ENCODE results near the gene DYRK1A. TPM values are rescaled to one million over a fixed set of nuclear protein-coding genes. Genes with fewer than 3 reads are reported as not detected.

DYRK1A gene
- total RNA-seq, 1 experiment from 2014 or later: 48.7 TPM

DNA sequence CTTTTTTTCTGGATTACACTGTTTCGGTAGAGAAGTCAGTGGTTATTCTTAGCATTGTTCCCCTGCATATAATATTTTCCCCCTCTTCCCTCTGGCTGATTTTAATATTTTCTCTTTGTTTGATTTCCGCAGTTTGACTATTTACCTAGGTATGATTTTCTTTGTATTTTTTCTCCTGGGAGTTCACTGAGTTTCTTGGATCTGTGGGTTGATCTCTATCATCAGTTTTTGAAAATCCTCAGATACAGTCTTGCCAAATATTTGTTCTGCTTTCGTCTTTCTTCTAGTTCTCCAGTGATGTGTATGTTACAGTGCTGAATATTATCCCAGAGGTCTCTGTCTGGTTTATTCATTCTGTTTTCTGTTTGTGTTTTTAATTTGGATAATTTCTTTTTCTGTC is 136.4 kb downstream of the DYRK1A start:
- no peak overlapping the region for H3K4me3 ChIP-seq (ENCODE audit: low read length)
- intact Hi-C loops (cut with micrococcal nuclease): no loop called here
- H3K9me3 ChIP-seq (ENCODE audit: low read length): no peaks in the 10 kb centered on the region
- CTCF ChIA-PET: no interaction called here
- H4K20me1 ChIP-seq (ENCODE audit: low read length): no peaks in the 10 kb centered on the region
- H3K9me2 ChIP-seq (replicated peaks; ENCODE audit: low read length): no peaks in the 10 kb centered on the region
- no peak overlapping the region for H3K4me2 ChIP-seq (ENCODE audit: low read length)
- H3K27me3 ChIP-seq (ENCODE audit: low read length): no peaks in the 10 kb centered on the region
- H3F3A ChIP-seq (ENCODE audit: low read length, unreplicated experiment): no peaks in the 10 kb centered on the region
- H3K36me3 ChIP-seq (ENCODE audit: low read depth, low read length): peaks cover 45% of the 10 kb centered on the region
- no peak overlapping the region for H3K9ac ChIP-seq (ENCODE audit: low read length)
- ATAC-seq: no peak
- no peak overlapping the region for H2AFZ ChIP-seq (ENCODE audit: low read length)
- no peak overlapping the region for H3K27ac ChIP-seq (ENCODE audit: low read length)
- POLR2A ChIA-PET (ENCODE audit: unreplicated experiment): no interaction called here
- no TSS peak for BruUV-seq (replicated peaks)
- H3K79me2 ChIP-seq (ENCODE audit: low read length): peaks cover 16% of the 10 kb centered on the region
- peaks cover 4% of the 10 kb centered on the region; the same call in 1 of the 2 replicates for H3K4me1 ChIP-seq (ENCODE audit: insufficient read depth, low read length)
- TF ChIP-seq EZH2phosphoT487 (IDR thresholded peaks at IDR 0.05; ENCODE audit: borderline replicate concordance, low read length) (no peak), EZH2 (IDR thresholded peaks at IDR 0.05; ENCODE audit: low read length, unreplicated experiment) (no peak)
- TF ChIP-seq, protein P1, sequence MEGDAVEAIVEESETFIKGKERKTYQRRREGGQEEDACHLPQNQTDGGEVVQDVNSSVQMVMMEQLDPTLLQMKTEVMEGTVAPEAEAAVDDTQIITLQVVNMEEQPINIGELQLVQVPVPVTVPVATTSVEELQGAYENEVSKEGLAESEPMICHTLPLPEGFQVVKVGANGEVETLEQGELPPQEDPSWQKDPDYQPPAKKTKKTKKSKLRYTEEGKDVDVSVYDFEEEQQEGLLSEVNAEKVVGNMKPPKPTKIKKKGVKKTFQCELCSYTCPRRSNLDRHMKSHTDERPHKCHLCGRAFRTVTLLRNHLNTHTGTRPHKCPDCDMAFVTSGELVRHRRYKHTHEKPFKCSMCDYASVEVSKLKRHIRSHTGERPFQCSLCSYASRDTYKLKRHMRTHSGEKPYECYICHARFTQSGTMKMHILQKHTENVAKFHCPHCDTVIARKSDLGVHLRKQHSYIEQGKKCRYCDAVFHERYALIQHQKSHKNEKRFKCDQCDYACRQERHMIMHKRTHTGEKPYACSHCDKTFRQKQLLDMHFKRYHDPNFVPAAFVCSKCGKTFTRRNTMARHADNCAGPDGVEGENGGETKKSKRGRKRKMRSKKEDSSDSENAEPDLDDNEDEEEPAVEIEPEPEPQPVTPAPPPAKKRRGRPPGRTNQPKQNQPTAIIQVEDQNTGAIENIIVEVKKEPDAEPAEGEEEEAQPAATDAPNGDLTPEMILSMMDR (conservative IDR thresholded peaks at IDR 0.05; ENCODE audit: low read depth, low read length): no peak
- DNase-seq: no peak

DNA sequence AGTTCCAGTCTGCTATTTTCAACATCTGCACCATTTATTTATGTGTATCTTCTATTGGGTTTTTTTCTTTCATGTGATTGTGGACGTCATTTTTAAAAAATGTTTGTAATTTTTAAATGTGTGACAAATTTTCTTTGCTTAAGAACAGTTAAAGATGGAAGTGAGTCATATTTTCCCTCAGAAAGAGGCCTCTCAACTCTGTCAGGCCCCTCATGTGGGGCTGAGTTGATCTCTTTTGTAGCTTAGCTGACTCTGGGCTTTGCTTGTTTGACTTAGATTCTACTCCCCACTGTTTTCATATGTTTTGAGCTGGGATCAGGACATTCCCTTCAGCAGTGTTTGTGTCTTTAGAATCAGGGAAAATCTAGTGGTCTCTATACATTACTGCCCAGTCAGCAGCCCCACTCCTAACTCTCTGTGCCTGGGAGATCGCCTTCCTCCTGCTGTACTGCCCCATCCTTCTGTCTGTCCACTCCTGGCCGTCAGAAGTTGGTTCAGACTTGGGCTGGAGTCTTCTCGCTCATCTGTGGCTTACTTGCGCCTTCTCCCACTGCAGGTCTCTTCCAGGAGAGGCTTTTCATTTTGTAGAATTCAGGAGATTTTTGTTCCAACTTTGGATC is 137.4 kb downstream of the DYRK1A start:
- Histone ChIP-seq H4K20me1 (ENCODE audit: low read length) (no peaks in the 10 kb centered on the region), H3K27me3 (ENCODE audit: low read length) (no peaks in the 10 kb centered on the region), H3K4me2 (ENCODE audit: low read length) (no peak overlapping the region), H3K9me3 (ENCODE audit: low read length) (no peaks in the 10 kb centered on the region), H3K79me2 (ENCODE audit: low read length) (peaks cover 16% of the 10 kb centered on the region), H3K4me3 (ENCODE audit: low read length) (no peak overlapping the region), H3K9ac (ENCODE audit: low read length) (no peak overlapping the region), H3K27ac (ENCODE audit: low read length) (peak overlapping the region; percentile 11), H2AFZ (ENCODE audit: low read length) (no peak overlapping the region), H3K9me2 (replicated peaks; ENCODE audit: low read length) (no peaks in the 10 kb centered on the region), H3K36me3 (ENCODE audit: low read depth, low read length) (peaks cover 46% of the 10 kb centered on the region), H3F3A (ENCODE audit: low read length, unreplicated experiment) (no peaks in the 10 kb centered on the region), H3K4me1 (ENCODE audit: insufficient read depth, low read length) (peaks cover 4% of the 10 kb centered on the region; the same call in 1 of the 2 replicates)
- ChIA-PET CTCF (no interaction called here), POLR2A (ENCODE audit: unreplicated experiment) (no interaction called here)
- intact Hi-C loops (cut with micrococcal nuclease): no loop called here
- TF ChIP-seq, protein P1 (conservative IDR thresholded peaks at IDR 0.05; ENCODE audit: low read depth, low read length): no peak
- TF ChIP-seq EZH2 (IDR thresholded peaks at IDR 0.05; ENCODE audit: low read length, unreplicated experiment): no peak
- no peak for TF ChIP-seq EZH2phosphoT487 (IDR thresholded peaks at IDR 0.05; ENCODE audit: borderline replicate concordance, low read length)
- no TSS peak for BruUV-seq (replicated peaks)
- peak; percentile 53 for DNase-seq
- ATAC-seq: peak; percentile 76

- H3K79me2 ChIP-seq (ENCODE audit: low read length): peaks cover 16% of the 10 kb centered on the region
- BruUV-seq (replicated peaks): no TSS peak
- intact Hi-C loops (cut with micrococcal nuclease): no loop called here
- no peaks in the 10 kb centered on the region for H3K27me3 ChIP-seq (ENCODE audit: low read length)
- no peaks in the 10 kb centered on the region for H4K20me1 ChIP-seq (ENCODE audit: low read length)
- H3K9me3 ChIP-seq (ENCODE audit: low read length): no peaks in the 10 kb centered on the region
- H3K27ac ChIP-seq (ENCODE audit: low read length): no peak overlapping the region
- H3K4me2 ChIP-seq (ENCODE audit: low read length): no peak overlapping the region
- peaks cover 62% of the 10 kb centered on the region for H3K36me3 ChIP-seq (ENCODE audit: low read depth, low read length)
- no peak for ATAC-seq
- H3K9ac ChIP-seq (ENCODE audit: low read length): no peak overlapping the region
- H3K9me2 ChIP-seq (replicated peaks; ENCODE audit: low read length): no peaks in the 10 kb centered on the region
- peaks cover 4% of the 10 kb centered on the region; the same call in 1 of the 2 replicates for H3K4me1 ChIP-seq (ENCODE audit: insufficient read depth, low read length)
- TF ChIP-seq, protein P1 (conservative IDR thresholded peaks at IDR 0.05; ENCODE audit: low read depth, low read length): no peak
- TF ChIP-seq EZH2phosphoT487 (IDR thresholded peaks at IDR 0.05; ENCODE audit: borderline replicate concordance, low read length) (no peak), EZH2 (IDR thresholded peaks at IDR 0.05; ENCODE audit: low read length, unreplicated experiment) (no peak)
- CTCF ChIA-PET: no interaction called here
- DNase-seq: no peak
- H2AFZ ChIP-seq (ENCODE audit: low read length): no peak overlapping the region
- H3K4me3 ChIP-seq (ENCODE audit: low read length): no peak overlapping the region
- POLR2A ChIA-PET (ENCODE audit: unreplicated experiment): no interaction called here
- H3F3A ChIP-seq (ENCODE audit: low read length, unreplicated experiment): no peaks in the 10 kb centered on the region
Measured at GRCh38 chr21:37505963-37506362, 139.4 kb downstream of the DYRK1A start.
